HG03342 (cell line): ENCODE results near the gene CHRNA10.

Experiments
- ATAC-seq: cut with Tn5 transposase; IDR thresholded peaks from one replicate; pipeline ENCODE4 v1.9.1; 2021; ENCODE audit warnings: mild to moderate bottlenecking, moderate library complexity; ENCODE audit not compliant: unreplicated experiment

The CHRNA10 gene

DNA sequence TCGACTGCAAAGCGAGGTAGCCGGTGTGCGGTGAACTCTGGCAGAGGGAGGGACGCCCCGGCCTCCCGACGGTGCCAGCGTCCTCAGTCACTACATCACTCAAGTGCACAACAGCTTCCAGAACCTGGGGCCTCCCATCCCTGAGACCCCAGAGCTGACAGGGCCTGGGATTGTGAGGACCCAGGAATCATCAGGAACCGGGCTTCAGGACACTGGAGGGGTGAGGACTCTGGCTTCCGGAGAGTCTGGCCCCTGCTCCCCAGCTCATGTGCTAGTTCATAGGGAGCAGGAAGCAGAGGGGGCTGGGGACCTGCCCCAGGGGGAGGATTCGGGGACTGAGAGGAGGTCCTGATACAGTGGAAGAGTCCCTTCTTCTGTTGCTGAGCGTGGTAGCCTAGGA, 34.0 kb downstream of the CHRNA10 start:
- ATAC-seq, result no peak

DNA sequence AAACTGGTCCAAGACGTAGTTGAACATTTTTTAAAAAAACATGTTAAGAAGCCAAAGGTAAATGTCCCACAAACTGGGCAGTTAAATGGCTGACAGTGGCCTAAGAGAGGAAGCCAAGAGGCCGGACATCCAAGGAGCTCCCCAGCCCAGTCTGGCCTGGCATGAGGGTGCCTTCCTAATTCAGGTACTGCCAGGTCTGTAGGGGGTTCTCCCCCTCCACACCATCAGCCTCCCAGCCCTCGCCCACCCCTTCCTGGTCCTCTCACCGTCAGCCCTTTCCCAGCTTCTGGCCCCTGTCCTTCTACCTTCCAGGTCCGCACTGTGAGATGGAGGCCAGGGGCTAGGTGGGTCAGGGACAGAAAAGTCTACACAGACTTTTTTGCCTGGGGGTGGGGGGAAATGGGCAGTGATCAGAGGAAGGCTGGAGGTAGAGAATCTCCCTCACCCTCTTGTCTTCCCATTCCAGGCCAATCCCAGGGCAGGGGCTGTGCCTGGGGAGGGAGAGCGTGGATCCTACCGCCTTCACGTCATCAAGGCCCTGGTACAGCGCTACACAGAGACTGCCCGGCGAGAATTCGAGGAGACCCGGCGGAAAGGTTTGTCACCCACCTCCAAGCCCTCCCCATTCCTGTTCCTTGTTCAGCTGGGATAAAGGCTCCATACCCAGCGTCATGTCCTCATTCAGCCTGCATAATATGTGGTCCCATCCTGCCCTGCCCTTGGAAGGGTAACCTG, 35.4 kb downstream of the CHRNA10 start:
- no peak for ATAC-seq

DNA sequence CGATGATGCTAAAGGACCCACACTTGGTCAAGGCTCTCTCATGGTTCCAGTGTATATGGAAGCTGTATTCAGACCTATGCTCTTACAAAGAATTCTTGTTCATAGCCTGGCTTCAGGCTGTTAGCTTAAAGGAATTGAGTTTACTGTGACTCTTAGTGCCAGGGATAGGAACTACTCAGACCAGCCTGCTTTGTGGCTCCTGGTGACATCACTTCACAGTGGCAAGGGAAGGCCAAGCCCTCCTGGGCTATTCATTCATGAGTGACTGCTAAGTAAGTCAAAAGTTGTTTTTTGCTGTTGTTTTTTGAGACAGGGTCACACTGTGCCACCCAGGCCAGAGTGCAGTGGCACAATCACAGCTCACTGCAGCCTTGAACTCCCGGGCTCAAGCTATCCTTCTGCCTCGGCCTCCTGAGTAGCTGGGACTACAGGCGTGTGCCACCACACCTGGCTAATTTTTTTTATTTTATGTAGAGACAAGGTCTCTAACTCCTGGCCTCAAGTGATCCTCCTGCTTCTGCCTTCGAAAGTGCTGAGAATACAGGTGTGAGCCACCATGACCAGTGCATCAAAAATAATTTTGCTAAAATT, 39.0 kb downstream of the CHRNA10 start:
- ATAC-seq, result no peak

DNA sequence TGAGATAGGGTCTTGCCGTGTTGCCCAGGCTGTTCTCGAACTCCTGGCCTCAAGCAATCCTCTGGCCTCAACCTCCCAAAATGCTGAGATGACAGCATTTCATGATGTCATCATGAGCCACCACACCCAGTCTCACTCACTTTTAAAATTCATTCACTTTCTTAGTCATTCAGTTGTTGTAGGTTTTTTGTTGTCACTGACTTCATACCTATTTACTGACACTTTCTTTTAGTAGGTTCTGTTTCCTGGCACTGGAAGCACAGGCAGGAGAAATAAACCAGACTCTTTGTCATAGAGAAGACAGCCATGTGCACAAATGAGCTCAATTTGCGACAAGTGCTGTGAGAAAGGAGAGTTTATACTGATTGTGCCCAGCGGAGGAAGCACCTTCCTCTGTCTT, 39.9 kb downstream of the CHRNA10 start:
- ATAC-seq, result no peak

DNA sequence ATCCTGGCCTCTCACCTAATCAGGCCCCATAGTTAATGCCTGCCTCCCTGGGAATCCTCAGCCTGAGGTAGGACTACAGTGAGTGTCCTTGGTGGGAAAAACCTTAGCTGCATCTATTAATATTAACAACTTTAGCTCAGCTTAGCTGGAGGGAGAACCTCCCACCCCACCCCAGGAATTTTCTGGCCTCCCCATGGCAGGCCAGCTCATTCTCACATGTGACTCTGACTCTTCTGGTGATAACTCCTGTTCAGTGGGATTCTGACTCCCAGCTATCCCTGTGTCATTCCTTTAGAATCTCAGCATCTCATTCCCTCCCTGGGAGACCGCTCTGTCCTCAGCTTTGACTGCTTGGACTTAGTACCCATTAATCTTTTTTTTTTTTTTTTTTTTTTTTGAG, 43.9 kb downstream of the CHRNA10 start:
- no peak for ATAC-seq

DNA sequence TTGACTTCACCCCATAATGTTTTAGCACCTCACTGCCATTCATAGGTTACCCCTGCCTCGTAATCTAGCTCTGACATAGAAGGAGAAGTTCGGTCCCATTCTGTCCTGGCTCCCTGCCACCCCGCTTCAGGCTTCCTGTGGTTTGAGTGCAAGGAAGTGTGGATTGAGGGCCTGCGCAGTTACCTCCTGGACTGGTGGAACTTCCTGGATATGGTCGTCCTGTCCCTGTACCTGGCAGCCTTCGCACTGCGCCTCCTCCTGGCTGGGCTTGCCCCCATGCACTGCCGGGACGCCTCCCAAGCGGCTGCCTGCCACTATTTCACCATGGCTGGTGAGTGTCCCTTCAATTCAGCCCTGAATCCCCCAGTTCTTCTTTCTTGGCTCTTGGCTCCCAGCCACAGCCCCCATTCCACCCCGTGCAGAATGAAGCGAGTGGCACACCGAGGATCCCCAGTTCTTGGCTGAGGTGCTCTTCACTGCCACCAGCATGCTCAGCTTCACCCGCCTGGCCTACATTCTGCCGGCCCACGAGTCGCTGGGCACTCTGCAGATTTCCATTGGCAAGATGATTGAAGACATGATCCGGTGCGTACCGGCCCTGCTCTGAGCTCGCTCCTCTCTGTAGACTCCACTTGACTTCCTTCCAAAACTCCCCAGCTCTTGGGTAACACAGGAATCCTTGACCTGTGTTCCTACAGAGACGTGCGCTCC, 44.8 kb downstream of the CHRNA10 start:
- no peak for ATAC-seq

DNA sequence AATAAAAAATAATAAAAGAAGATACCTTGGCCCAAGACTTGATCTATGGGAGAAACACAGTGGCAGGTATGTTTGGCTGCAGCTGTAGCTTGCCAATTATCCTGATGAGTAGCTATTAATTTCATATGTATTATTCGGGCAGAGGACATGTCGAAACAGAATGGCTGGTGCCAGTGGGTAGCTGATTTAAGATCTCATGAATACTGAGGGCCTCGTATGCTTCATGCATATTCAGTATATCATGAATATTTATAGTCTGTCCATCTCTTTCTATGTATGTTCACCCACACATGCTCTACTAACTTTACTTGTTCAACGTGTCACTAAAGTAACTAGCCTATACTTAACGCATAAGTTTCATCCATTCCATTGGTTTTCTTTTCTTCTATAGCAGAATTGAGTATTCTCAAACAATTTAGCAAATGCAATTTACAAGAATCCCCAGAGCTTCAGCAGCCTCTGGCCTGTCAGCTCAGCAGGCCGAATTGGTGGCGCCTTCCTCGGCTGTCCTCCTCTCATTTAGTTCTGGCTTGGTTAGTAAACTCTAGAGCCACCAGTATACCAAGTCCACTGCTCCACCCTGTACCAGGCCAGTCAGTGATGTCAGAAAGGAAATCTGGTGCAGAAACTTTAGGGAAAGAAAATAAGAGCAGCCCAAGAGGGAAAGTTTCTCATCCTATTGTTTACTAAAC, 47.3 kb downstream of the CHRNA10 start:
- ATAC-seq, result no peak

DNA sequence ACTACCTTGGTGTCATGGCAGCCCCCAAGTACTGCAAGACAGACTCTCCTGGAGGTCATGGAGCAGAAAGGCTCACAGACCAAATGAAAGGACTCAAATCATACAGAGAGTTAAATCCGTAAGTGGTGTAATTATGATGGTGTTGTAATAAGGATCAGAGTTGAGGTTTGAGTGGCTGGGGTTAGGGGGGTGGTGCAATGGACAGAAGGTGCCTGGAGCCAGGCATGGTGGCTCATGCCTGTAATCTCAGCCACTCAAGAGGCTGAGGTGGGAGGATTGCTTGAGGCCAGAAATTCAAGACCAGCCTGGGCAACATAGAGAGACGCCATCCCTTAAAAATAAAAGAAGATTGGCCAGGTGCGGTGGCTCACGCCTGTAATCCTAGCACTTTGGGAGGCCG, 48.1 kb downstream of the CHRNA10 start:
- no peak for ATAC-seq

DNA sequence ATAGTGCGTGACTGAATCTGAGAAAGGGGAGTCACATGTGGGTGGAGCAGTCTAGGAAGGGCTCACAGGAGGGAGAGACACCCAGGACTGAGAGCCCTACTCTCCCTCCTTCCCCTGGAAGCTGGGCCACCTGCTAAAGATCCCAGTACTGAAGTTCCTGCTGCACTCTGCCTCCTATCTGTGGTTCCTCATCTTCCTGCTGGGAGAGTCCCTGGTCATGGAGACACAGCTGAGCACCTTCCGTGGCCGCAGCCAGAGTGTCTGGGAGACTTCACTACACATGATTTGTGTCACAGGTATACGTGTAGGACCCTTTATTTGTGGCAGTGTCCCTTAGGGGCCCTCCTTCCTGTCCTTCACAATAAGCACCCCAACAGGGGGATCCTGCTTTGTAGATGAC, 48.7 kb downstream of the CHRNA10 start:
- ATAC-seq, result no peak

DNA sequence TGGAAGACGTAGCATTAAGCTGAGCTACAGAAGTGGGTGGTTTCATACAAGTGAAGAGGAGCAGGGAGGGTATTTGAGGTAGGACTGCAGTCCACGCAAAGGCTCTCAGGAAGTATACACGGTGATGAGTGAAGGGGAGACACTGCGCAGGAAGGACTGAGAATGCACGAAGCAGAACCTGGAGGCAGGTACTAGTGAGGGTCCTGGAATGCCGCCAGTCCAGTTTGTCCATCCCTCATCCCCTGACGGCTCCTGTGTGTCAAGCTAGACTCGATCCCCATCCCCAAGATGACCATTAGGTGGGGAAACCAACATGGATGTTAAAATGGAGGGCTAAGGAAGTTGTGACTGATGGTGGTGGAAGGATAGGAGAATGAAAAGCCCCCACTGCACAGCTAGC, 53.2 kb downstream of the CHRNA10 start:
- no peak for ATAC-seq

DNA sequence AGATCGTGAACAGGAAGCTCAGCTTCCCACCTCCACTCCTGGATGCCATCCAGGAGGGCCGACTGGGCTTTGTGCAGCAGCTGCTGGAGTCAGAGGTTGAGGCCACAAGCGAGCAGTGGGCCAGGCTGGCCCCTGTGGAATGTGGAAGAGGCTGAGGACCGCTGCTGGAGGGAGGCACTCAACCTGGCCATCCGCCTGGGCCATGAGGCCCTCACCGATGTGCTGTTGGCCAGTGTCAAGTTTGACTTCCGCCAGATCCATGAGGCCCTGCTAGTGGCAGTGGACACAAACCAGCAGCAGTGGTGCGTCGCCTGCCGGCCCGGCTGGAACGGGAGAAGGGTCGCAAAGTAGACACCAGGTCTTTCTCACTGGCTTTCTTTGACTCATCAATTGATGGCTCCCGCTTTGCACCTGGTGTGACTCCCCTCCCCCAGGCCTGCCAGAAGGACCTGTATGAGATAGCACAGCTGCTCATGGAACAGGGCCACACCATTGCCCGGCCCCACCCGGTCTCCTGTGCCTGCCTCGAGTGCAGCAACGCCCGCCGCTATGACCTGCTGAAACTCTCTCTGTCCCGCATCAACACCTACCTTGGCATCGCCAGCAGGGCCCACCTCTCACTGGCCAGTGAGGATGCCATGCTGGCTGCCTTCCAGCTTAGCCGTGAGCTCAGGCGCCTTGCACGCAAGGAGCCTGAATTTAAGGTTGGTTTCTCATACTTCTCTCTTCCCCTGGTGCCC, 54.3 kb downstream of the CHRNA10 start:
- no peak for ATAC-seq

DNA sequence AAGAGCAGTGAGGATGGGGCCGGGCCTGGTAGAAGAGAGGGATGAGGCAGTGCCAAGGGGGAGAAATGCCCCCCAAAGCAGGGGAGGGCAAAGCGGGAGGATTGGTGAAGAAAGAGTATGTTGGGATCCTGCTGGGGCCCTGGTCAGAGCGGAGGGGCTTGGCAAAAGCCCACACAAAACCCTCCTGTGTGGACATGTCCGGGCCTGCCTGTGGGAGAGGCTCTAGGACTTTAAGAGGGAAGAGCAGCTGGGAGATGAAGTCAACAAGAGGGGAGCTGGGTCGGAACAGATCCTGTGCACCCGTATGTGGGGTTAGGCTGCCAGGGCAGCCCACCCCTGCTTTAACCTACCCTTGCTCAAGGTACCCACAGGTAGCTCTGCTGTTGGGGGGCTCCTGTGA, 55.2 kb downstream of the CHRNA10 start:
- ATAC-seq, result no peak
